NCI-H2107 treated with DMSO at 0.1 percent for 48 hours (cell line): ENCODE data around the gene PPFIA4.

ENCODE experiments used
- DNase-seq: peaks from one replicate; lab custom pipeline; 2025; ENCODE audit not compliant: unreplicated experiment; lab: John Stamatoyannopoulos, UW

The PPFIA4 gene

GRCh38 chr1:203124546-203125317, 98.4 kb downstream of the PPFIA4 start:
- DNase-seq: no peak

- DNase-seq: no peak
Observed at GRCh38 chr1:203126151-203126865, 100.0 kb downstream of the PPFIA4 start.

- no peak for DNase-seq
Observed at GRCh38 chr1:203126866-203127665, 100.8 kb downstream of the PPFIA4 start.

- DNase-seq: peak; percentile 58
Observed at GRCh38 chr1:203127666-203128430, 101.6 kb downstream of the PPFIA4 start, which contains the start of gene ADORA1. TSS of gene ADORA1 (plus strand) at chr1:203127726. CDS start at chr1:203128842, 1,116 bp downstream.

GRCh38 chr1:203128431-203128715, 102.1 kb downstream of the PPFIA4 start:
- no peak for DNase-seq
